GM18511 (cell line): ENCODE results near the gene ATP6V0E1.
A peak's percentile ranks its signal among the peaks of the same experiment; 100 is the strongest.

Experiments
- ATAC-seq: cut with Tn5 transposase; IDR thresholded peaks from one replicate; pipeline ENCODE4 v1.9.1; 2021; ENCODE audit warnings: mild to moderate bottlenecking, moderate library complexity; ENCODE audit not compliant: unreplicated experiment

ATP6V0E1 gene

GRCh38 chr5:172983542-172984243 is at the start of gene ATP6V0E1:
Gene ATP6V0E1, plus strand, starts transcription at chr5:172983771. Its CDS starts 90 bp downstream, at chr5:172983861.
- ATAC-seq: peak; percentile 87

DNA sequence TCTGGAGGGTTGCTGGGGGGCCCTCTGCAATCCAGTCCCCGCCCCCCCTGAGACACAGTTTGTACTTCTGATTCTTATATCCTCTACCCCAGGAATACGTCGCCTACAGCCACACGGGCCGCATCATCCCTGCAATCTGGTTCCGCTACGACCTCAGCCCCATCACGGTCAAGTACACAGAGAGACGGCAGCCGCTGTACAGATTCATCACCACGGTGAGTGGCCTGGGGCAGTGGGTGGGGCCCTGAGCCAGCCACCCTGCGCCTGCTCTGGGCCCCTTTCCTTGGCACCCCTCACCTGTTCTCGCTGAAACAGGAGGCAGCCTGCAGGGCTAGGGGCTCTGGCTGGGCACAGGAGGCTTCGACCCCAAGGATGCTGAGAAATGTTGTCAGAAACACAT is 48.5 kb upstream of the ATP6V0E1 start:
- ATAC-seq: no peak

- ATAC-seq: no peak
Observed at GRCh38 chr5:172936401-172936800, 47.2 kb upstream of the ATP6V0E1 start.

GRCh38 chr5:172939071-172939470 is 44.5 kb upstream of the ATP6V0E1 start:
- ATAC-seq: no peak

DNA sequence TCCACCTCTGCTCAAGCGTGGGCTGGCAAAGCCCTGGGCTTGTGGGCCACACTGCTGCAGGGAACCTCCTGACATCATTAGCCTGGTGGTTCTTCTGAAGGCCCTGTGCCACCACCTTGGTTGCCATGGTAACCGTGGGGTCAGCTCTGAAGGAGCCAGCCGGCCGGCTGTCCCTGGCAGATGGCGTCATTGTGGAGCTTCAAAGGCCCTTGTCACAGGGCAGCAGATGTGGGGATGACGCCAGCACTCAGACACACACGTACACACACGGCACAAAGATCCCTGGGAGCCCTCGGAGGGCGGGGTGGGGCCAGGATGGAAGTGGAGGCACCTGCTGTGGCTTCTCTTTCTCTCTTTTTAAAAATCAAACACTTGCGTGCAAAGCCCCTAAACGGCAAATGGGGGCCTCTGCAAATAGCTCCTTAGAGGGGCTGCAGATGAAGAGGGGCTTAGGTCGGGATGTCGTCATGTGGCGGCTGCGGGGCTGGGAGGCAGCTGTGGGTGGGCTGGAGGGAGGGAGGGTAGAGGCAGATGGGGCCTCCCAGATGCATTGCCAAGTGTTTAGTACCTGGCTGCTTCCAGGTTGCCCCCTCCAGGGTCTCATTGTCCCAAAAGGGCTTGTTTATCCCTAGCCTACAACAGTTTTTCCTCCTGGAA is 43.8 kb upstream of the ATP6V0E1 start:
- no peak for ATAC-seq

DNA sequence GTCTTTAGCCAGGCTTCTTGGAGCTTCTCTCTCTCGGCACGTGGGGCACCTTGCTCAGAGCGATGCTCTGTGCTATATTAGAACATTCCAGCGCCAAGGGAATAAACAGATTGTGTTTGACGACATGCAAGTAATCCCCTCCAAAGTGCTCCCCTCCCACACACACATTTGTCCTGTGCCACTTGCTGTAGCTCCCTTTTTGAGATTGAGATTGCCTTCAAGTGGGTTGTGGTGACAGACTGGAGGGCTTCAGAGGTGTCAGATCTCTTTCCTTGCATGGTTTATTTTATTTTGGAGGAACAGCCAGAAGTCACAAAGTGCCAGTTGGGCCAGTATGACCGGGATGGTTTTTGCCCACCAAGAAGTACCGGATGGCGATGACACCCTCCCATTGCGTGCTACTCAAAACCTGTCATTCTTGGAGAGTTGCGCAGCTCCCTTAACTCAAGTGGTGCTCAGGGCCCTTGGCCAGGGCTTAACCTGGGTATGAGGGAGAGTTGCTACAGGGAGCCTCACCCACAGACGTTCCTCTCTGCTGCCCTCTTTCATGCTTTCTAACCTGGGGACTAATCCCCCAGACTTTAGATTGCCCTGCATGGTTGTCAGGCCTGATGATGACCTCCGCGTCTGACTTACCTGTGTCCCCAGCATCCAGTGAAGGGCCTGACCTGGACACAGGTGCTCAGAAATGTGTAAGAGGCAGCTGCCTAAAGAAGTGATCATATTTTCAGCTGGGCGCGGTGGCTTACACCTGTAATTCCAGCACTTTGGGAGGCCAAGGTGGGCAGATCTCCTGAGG is 43.1 kb upstream of the ATP6V0E1 start:
- no peak for ATAC-seq

DNA sequence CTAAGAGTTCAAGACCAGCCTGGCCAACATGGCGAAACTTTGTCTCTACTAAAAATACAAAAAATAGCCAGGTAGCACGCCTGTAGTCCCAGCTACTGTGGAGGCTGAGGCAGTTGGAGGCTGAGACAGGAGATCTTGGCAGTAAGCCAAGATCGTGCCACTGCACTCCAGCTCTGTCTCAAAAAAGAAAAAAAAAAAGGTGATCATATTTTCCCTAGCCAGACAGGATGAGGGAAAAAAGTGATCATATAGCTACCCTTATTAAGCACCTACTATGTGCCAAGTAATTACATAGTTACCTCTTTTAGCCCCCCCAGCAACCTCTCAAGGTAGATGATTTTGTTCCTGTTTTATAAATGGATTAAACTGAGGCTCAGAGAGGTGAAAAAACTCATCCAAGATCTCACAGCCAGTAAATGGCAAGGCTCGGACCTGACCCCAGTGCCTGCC is 42.5 kb upstream of the ATP6V0E1 start:
- ATAC-seq: no peak

DNA sequence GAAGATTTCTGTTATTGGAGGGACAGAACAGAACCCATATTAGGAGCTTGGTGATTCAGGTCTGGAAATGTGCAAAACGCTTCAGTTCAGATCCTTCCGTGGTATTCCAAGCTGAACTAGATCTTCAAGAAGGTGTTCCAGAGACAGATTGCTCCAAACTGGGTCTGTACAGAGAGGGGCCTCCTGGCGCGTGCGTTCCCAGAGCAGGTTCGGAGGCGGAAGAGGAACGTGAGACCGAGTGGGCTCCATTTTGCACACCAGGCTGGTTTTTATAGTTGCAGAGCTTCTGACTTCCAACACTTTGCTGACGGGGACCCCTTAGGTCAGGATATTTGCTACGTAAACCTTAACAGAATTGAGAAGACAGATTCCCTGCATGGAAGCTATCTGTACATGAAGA is 41.0 kb upstream of the ATP6V0E1 start:
- ATAC-seq: no peak

GRCh38 chr5:172943283-172943841 is 40.2 kb upstream of the ATP6V0E1 start:
- ATAC-seq: no peak

DNA sequence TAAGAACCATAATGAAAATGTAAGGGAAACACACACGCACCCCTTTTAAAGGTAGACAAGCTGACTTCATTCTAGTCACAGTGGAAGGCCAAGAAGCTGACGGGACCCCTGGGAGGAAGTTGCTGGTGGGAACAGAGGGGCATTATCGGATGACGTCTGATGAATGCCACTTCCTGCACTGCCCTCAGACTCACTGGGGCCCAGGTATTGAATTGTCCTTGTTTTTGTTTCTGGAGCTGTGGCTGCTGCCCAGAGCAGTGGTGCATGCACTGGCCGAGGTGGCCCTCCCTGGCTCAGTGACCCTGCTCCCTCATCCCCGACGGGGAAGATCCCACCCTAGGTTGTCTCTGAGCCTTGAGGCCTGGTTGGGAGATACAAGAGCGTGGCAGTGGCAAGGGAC is 39.7 kb upstream of the ATP6V0E1 start:
- ATAC-seq: no peak

DNA sequence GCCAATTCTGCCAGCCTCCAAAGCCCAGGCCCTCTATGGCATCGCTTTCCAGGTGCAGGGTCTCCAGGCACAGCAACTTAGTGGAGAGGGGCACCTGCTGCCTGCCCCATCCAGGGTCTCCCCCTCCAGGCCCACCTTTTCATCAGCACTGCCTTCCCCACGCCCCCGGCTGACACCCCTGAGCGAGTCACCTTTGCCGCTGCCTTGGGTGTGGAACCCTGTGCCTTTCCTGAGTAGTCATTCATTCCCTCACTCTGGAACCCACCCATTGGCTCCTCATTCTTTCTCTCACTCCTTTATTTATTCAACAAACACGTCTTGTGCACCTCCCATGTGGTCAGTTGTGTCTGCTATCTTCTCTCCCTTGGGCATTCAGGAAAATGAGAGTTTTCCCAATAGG is 38.8 kb upstream of the ATP6V0E1 start:
- ATAC-seq: no peak

DNA sequence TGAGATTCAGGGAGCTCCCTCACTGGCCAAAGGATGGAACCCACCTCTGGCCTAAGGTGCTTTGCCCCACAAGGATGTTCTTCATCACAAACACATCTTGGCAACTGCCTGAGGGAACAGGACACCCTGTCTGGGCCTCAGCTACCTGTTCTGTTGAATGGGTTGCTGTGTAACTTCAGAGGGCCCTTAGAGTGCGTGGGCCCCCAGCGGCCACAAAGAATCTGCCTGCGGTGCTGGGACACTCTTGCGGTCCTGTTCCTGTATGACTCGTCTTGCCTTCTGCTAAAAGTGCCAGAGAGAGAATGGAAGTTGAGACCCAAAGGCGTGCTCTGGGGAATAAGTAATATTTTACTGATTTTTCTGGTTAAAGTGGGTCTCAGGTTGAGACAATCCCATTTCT is 38.4 kb upstream of the ATP6V0E1 start:
- ATAC-seq: no peak

DNA sequence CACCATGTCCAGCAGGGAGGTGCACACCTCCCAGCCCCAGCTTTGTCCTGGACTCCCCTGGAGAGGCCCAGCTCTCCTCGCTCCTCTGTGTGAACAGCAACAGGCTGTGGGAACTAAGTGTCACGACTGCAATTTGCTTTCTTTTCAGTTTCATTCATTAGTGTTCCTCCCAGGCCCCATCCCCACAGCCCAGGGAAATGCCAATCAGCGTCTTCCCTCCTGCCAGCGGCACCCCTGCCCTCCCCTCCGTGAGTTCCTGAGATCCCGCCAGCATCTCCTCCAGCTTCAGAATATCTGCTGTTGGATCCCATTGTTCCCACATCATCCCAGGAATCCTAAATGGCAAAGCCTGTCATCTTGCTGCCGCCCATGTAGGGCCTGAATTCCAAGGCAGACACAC is 37.4 kb upstream of the ATP6V0E1 start:
- ATAC-seq: no peak

DNA sequence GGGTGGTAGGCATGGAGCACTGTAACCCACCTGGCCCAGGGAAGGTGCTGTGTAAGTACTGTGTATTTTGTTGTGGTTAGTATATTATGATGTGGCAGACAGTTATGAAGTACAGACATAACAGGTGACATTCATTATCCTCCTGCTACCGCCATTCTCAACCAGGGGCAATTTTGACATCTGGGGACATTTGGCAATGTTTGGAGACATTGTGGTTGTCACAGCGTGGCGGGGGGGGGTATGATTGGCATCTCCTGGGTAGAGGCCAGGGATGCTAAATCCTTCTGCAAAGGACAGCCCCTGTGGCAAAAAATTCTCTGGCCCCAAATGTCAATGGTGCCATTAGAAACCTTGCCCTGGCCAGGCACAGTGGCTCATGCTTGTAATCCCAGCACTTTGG is 34.1 kb upstream of the ATP6V0E1 start:
- no peak for ATAC-seq

- no peak for ATAC-seq
Observed at GRCh38 chr5:172950176-172950965, 33.2 kb upstream of the ATP6V0E1 start.

GRCh38 chr5:172951371-172952033 is 32.1 kb upstream of the ATP6V0E1 start:
- no peak for ATAC-seq

DNA sequence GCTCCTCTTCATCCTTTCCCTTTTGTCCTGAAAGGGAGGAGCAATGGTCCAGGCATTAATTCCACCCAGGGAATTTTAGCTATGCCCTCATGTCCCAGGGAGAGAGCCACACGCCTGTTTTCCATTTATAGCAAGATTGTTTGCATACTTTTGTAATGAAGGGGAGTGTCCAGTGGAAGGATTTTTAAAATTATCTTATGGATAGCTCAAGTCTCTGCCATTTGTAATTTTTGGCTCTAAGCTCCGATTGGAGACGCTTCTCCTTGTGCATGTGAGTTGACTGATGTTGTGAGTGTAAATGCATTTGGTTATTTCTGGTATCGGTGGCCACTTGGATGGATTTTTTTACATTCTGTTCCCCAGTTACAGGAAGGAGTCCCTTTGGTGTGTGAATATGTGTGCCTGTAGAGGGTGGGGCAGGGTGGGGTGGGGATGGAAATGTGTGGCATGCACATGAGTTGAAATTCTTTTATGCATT is 31.5 kb upstream of the ATP6V0E1 start:
- no peak for ATAC-seq

DNA sequence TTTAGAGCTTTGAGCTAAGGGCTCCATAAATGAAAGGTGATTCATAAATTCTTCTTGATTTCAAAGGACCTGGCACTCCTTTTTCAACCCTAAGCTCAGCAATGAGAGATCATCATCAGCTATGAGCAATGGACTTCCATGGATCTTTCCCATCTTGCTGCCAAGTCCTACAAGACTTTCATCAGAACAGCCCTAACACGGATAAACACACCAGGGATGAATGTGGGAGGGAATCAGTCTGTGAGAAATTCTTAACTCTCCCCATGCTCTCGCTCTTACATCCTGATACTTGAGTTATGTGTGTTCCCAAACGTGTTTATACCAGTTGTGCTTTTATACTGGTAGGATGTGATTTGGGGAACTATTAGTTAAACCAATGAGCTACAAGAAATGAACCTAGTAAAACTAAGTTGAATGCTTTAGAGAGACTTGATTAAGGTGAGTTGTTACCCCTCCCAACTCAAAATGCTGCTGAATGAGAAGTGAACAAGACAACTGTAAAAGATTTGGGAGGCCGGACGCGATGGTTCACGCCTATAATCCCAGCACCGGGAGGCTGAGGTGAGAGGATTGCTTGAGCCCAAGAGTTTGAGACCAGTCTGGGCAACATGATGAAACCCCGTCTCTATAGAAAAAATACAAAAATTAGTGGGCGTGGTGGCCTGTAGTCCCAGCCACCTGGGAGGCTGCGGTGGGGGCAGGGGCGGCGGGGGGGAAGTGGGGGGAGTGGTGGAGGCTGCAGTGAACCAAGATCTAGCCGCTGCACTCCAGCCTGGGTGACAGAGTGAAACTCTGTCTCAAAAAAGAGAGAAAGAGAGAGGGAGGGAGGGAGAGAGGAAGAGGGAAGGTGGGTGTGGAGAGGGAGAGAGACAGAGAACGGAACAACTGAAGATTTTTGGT is 29.5 kb upstream of the ATP6V0E1 start:
- no peak for ATAC-seq

GRCh38 chr5:172954751-172955159 is 28.8 kb upstream of the ATP6V0E1 start:
- no peak for ATAC-seq
